Uterus (tissue), 4 donors: ENCODE data around the gene SLC35B3. TPM values are rescaled to one million over a fixed set of nuclear protein-coding genes. Genes with fewer than 3 reads are reported as not detected.

Experiments used
- DNase-seq, 2 donors: peaks; one replicate each; pipeline ENCODE4 v3.0.0-alpha.2; 2019 to 2020
- H3K27ac ChIP-seq, 2 donors: fragments of 200-600 bp; sonication (generic); 1 replicate in 1 of 2; 2 replicates in 1 of 2; pipeline ENCODE4 v1.5.1; 2016 to 2018
- H3K27me3 ChIP-seq, 2 donors: fragments of 200-600 bp; sonication (generic); one replicate each; pipeline ENCODE4 v1.5.1; 2018 to 2019; ENCODE audit warnings: control low read depth in 1 of 2
- H3K36me3 ChIP-seq, 2 donors: fragments of 200-600 bp; sonication (generic); one replicate each; pipeline ENCODE4 v1.5.1; 2019; ENCODE audit warnings: control low read depth in 1 of 2
- H3K4me1 ChIP-seq, 2 donors: fragments of 200-600 bp; sonication (generic); one replicate each; pipeline ENCODE4 v1.5.1; 2018 to 2019; ENCODE audit warnings: control low read depth in 1 of 2
- H3K4me3 ChIP-seq, 2 donors: fragments of 200-600 bp; sonication (generic); 1 replicate in 1 of 2; 2 replicates in 1 of 2; pipeline ENCODE4 v1.5.1; 2018 to 2019; ENCODE audit warnings: mild to moderate bottlenecking in 1 of 2
- H3K9me3 ChIP-seq, 2 donors: fragments of 200-600 bp; sonication (generic); one replicate each; pipeline ENCODE4 v1.5.1; 2019; ENCODE audit warnings: control low read depth in 1 of 2
- POLR2A ChIP-seq, 2 donors: fragments of 450-650 bp; IDR thresholded peaks; one replicate each; pipeline ENCODE4 v1.6.1; 2016; ENCODE audit warnings: antibody characterized with exemption in 2 of 2, mild to moderate bottlenecking in 1 of 2, moderate library complexity in 1 of 2
- intact Hi-C: fragments of 100-400 bp; cut with DNase I; formaldehyde crosslinking; loops from one replicate; pipeline ENCODE4 v1.15.1; 2023; ENCODE audit warnings: low total_unique reads
- total RNA-seq, 4 donors: library from RNA; depleted of rRNA in 3 of 4; stranded (reverse); fragments of >200 nt in 3 of 4; gene quantifications; one replicate each; pipeline versions ENCODE4 v1.1.0 to v1.2.4, GENCODE V29; 2014 to 2023
- TF ChIP-seq, protein P1 (sequence below), 4 experiments: fragments of 200-600 bp in 2 of 4; fragments of 450-650 bp in 2 of 4; sonication (generic) in 2 of 4; IDR thresholded peaks; one replicate each; pipeline ENCODE4 v1.5.1; 2016 to 2019; ENCODE audit warnings: antibody characterized with exemption in 4 of 4, mild to moderate bottlenecking in 2 of 4, moderate library complexity in 1 of 4
- donor health status: DM: yes; HTN: yes; CAD: no.

SLC35B3 gene
- total RNA-seq, 4 donors from 2014 or later, result 4.1 to 28.3 (median 19.0) TPM

GRCh38 chr6:8392569-8392968 is 42.8 kb downstream of the SLC35B3 start:
- DNase-seq, result no peak
- intact Hi-C loops, result no loop called here
- H3K4me3 ChIP-seq, result no peak overlapping the region
- H3K27me3 ChIP-seq, result no peaks in the 10 kb centered on the region
- no peak overlapping the region for H3K27ac ChIP-seq
- TF ChIP-seq, protein P1, sequence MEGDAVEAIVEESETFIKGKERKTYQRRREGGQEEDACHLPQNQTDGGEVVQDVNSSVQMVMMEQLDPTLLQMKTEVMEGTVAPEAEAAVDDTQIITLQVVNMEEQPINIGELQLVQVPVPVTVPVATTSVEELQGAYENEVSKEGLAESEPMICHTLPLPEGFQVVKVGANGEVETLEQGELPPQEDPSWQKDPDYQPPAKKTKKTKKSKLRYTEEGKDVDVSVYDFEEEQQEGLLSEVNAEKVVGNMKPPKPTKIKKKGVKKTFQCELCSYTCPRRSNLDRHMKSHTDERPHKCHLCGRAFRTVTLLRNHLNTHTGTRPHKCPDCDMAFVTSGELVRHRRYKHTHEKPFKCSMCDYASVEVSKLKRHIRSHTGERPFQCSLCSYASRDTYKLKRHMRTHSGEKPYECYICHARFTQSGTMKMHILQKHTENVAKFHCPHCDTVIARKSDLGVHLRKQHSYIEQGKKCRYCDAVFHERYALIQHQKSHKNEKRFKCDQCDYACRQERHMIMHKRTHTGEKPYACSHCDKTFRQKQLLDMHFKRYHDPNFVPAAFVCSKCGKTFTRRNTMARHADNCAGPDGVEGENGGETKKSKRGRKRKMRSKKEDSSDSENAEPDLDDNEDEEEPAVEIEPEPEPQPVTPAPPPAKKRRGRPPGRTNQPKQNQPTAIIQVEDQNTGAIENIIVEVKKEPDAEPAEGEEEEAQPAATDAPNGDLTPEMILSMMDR (IDR thresholded peaks at IDR 0.05), result no peak
- TF ChIP-seq POLR2A (IDR thresholded peaks at IDR 0.05), result no peak
- no peaks in the 10 kb centered on the region for H3K36me3 ChIP-seq
- H3K4me1 ChIP-seq, result no peaks in the 10 kb centered on the region
- no peaks in the 10 kb centered on the region for H3K9me3 ChIP-seq

DNA sequence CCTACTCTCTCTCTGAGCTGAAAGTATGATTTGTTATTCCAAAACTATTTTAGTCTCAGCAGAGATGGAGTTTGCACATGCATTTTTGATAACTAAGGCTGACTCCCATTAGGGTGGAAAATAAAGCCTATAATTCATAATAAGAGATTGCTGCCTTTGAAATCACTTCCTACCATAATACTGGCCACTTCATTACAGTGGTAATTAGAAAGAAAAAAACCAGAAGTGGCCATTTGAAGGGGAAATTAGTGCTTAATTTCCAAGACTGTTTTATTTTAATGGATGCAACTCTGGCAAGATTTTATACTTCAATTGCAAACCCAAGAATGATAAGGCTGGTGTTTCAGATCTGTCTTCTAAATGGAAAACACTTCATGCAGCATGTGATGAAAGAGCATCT is 43.4 kb downstream of the SLC35B3 start:
- TF ChIP-seq, protein P1 (IDR thresholded peaks at IDR 0.05), result no peak
- intact Hi-C loops, result no loop called here
- no peak overlapping the region for H3K27ac ChIP-seq
- no peak for DNase-seq
- H3K36me3 ChIP-seq, result no peaks in the 10 kb centered on the region
- no peaks in the 10 kb centered on the region for H3K9me3 ChIP-seq
- H3K27me3 ChIP-seq, result no peaks in the 10 kb centered on the region
- no peaks in the 10 kb centered on the region for H3K4me1 ChIP-seq
- H3K4me3 ChIP-seq, result no peak overlapping the region

GRCh38 chr6:8389036-8389818 is 46.1 kb downstream of the SLC35B3 start:
- H3K27me3 ChIP-seq, result no peaks in the 10 kb centered on the region
- DNase-seq, result no peak
- H3K9me3 ChIP-seq, result no peaks in the 10 kb centered on the region
- no peak overlapping the region for H3K27ac ChIP-seq
- H3K4me3 ChIP-seq, result no peak overlapping the region
- TF ChIP-seq, protein P1 (IDR thresholded peaks at IDR 0.05), result no peak
- TF ChIP-seq POLR2A (IDR thresholded peaks at IDR 0.05), result no peak
- H3K4me1 ChIP-seq, result no peaks in the 10 kb centered on the region
- H3K36me3 ChIP-seq, result no peaks in the 10 kb centered on the region
- intact Hi-C loops, result no loop called here

GRCh38 chr6:8387942-8388437 is 47.4 kb downstream of the SLC35B3 start:
- DNase-seq, result no peak
- H3K9me3 ChIP-seq, result no peaks in the 10 kb centered on the region
- no peaks in the 10 kb centered on the region for H3K4me1 ChIP-seq
- no peaks in the 10 kb centered on the region for H3K36me3 ChIP-seq
- TF ChIP-seq POLR2A (IDR thresholded peaks at IDR 0.05), result no peak
- TF ChIP-seq, protein P1 (IDR thresholded peaks at IDR 0.05), result no peak
- intact Hi-C loops, result no loop called here
- no peak overlapping the region for H3K4me3 ChIP-seq
- no peaks in the 10 kb centered on the region for H3K27me3 ChIP-seq
- no peak overlapping the region for H3K27ac ChIP-seq

- intact Hi-C loops, result no loop called here
- Histone ChIP-seq H3K36me3 (no peaks in the 10 kb centered on the region), H3K27me3 (no peaks in the 10 kb centered on the region), H3K4me1 (no peaks in the 10 kb centered on the region), H3K4me3 (no peak overlapping the region), H3K9me3 (no peaks in the 10 kb centered on the region), H3K27ac (no peak overlapping the region)
- DNase-seq, result no peak
- no peak for TF ChIP-seq POLR2A (IDR thresholded peaks at IDR 0.05)
- TF ChIP-seq, protein P1 (IDR thresholded peaks at IDR 0.05), result no peak
Measured at GRCh38 chr6:8383584-8383983, 51.8 kb downstream of the SLC35B3 start.
